SK-N-MC (cell line): ENCODE results near the gene PACS1.

ENCODE experiments used
- DNase-seq: peaks from one replicate; pipeline ENCODE4 v3.0.0-alpha.2; 2011; ENCODE audit warnings: low read depth, low spot score
- H3K27ac ChIP-seq: fragments of 200-600 bp; sonication (generic); 2 replicates; pipeline ENCODE4 v1.5.1; 2016; ENCODE audit warnings: mixed run types
- H3K36me3 ChIP-seq: fragments of 200-600 bp; sonication (generic); 2 replicates; pipeline ENCODE4 v1.6.1; 2017; ENCODE audit warnings: antibody characterized with exemption, low read length, mixed read lengths; ENCODE audit not compliant: insufficient read depth
- H3K4me3 ChIP-seq: fragments of 200-600 bp; sonication (generic); 2 replicates; pipeline ENCODE4 v1.5.1; 2016
- H3K9ac ChIP-seq: fragments of 200-600 bp; sonication (generic); 2 replicates; pipeline ENCODE4 v1.8.0; 2017; ENCODE audit warnings: mixed run types, mixed read lengths; ENCODE audit not compliant: insufficient read length
- H3K9me3 ChIP-seq: fragments of 200-600 bp; sonication (generic); 2 replicates; pipeline ENCODE4 v1.6.1; 2017; ENCODE audit warnings: low read depth, mild to moderate bottlenecking, antibody characterized with exemption, low read length, moderate library complexity, mixed read lengths
- EZH2 ChIP-seq: fragments of 200-600 bp; sonication (generic); IDR thresholded peaks from one replicate; pipeline ENCODE4 v1.6.1; 2017; ENCODE audit warnings: antibody characterized with exemption
- FOXP2 ChIP-seq: optimal IDR thresholded peaks from 2 replicates; pipeline ENCODE3; 2011; ENCODE audit warnings: mild to moderate bottlenecking, moderate library complexity; ENCODE audit not compliant: insufficient read depth; ENCODE audit errors: extremely low read length, control extremely low read depth
- POLR2AphosphoS5 ChIP-seq: IDR thresholded peaks from 2 replicates; pipeline ENCODE4 v1.6.1; 2012; ENCODE audit warnings: mild to moderate bottlenecking, low read depth, low read length, borderline replicate concordance

The PACS1 gene

GRCh38 chr11:66080055-66080817, 10.2 kb downstream of the PACS1 start:
- TF ChIP-seq FOXP2 = no peak
- no peak for TF ChIP-seq EZH2
- TF ChIP-seq POLR2AphosphoS5 = no peak
- Histone ChIP-seq H3K9me3 (no peaks in the 10 kb centered on the region), H3K4me3 (no peak overlapping the region), H3K36me3 (no peaks in the 10 kb centered on the region), H3K9ac (no peak overlapping the region), H3K27ac (no peak overlapping the region)
- no peak for DNase-seq

- DNase-seq = no peak
- no peak for TF ChIP-seq POLR2AphosphoS5
- no peak for TF ChIP-seq FOXP2
- no peak for TF ChIP-seq EZH2
- Histone ChIP-seq H3K9me3 (no peaks in the 10 kb centered on the region), H3K27ac (no peak overlapping the region), H3K4me3 (no peak overlapping the region), H3K9ac (no peak overlapping the region), H3K36me3 (no peaks in the 10 kb centered on the region)
Observed at GRCh38 chr11:66081505-66081904, 11.4 kb downstream of the PACS1 start.

- Histone ChIP-seq H3K4me3 (no peak overlapping the region), H3K36me3 (no peaks in the 10 kb centered on the region), H3K27ac (no peak overlapping the region), H3K9ac (no peak overlapping the region), H3K9me3 (no peaks in the 10 kb centered on the region)
- no peak for DNase-seq
- TF ChIP-seq EZH2 (no peak), FOXP2 (no peak), POLR2AphosphoS5 (no peak)
Observed at GRCh38 chr11:66082946-66083698, 13.1 kb downstream of the PACS1 start.

- Histone ChIP-seq H3K9ac (no peak overlapping the region), H3K36me3 (no peaks in the 10 kb centered on the region), H3K9me3 (no peaks in the 10 kb centered on the region), H3K4me3 (no peak overlapping the region), H3K27ac (peak overlapping the region; percentile 28; the same call in 1 of the 2 replicates)
- no peak for DNase-seq
- no peak for TF ChIP-seq FOXP2
- TF ChIP-seq POLR2AphosphoS5 = no peak
- TF ChIP-seq EZH2 = no peak
Observed at GRCh38 chr11:66083767-66084166, 13.7 kb downstream of the PACS1 start.

GRCh38 chr11:66084821-66085475, 14.9 kb downstream of the PACS1 start:
- no peak overlapping the region for H3K9ac ChIP-seq
- no peak for DNase-seq
- H3K27ac ChIP-seq = peak overlapping the region; percentile 18; the same call in 1 of the 2 replicates
- no peak overlapping the region for H3K4me3 ChIP-seq
- H3K9me3 ChIP-seq = no peaks in the 10 kb centered on the region
- H3K36me3 ChIP-seq = no peaks in the 10 kb centered on the region
- TF ChIP-seq POLR2AphosphoS5 (no peak), EZH2 (no peak), FOXP2 (no peak)

- Histone ChIP-seq H3K36me3 (no peaks in the 10 kb centered on the region), H3K9me3 (no peaks in the 10 kb centered on the region), H3K4me3 (no peak overlapping the region), H3K9ac (no peak overlapping the region), H3K27ac (no peak overlapping the region)
- DNase-seq = no peak
- TF ChIP-seq EZH2 = no peak
- TF ChIP-seq POLR2AphosphoS5 = no peak
- no peak for TF ChIP-seq FOXP2
Observed at GRCh38 chr11:66087148-66087908, 17.3 kb downstream of the PACS1 start.

GRCh38 chr11:66089067-66089466, 19.0 kb downstream of the PACS1 start:
- Histone ChIP-seq H3K36me3 (no peaks in the 10 kb centered on the region), H3K9me3 (no peaks in the 10 kb centered on the region), H3K9ac (no peak overlapping the region), H3K4me3 (no peak overlapping the region), H3K27ac (no peak overlapping the region)
- TF ChIP-seq FOXP2 (no peak), POLR2AphosphoS5 (no peak), EZH2 (no peak)
- no peak for DNase-seq
